Stimulated activated CD8-positive, alpha-beta memory T cell treated with anti-CD3 and anti-CD28 coated beads, Interleukin-15, amount 100 ng/mL, for 24 hours (primary cell): Measurements from ENCODE around the gene CACNG4.

Experiments used
- DNase-seq: peaks from one replicate; pipeline ENCODE4 v3.0.0-alpha.2; 2020; ENCODE audit warnings: low read depth

The CACNG4 gene

GRCh38 chr17:66963909-66964771, at the start of gene CACNG4:
TSS of gene CACNG4 (plus strand) at chr17:66964707. CDS start at chr17:66964912, 205 bp downstream.
- no peak for DNase-seq

GRCh38 chr17:66915204-66915611, 49.3 kb upstream of the CACNG4 start:
- no peak for DNase-seq

- no peak for DNase-seq
These were observed 48.7 kb upstream of the CACNG4 start for GRCh38 chr17:66915792-66916191.

GRCh38 chr17:66916946-66917345, 47.6 kb upstream of the CACNG4 start:
- no peak for DNase-seq

- DNase-seq: no peak
These were observed 45.6 kb upstream of the CACNG4 start for GRCh38 chr17:66918896-66919295.

GRCh38 chr17:66920435-66920834, 44.1 kb upstream of the CACNG4 start:
- DNase-seq: no peak

- DNase-seq: no peak
These were observed 43.6 kb upstream of the CACNG4 start for GRCh38 chr17:66920950-66921349.

GRCh38 chr17:66923886-66924285, 40.6 kb upstream of the CACNG4 start:
- DNase-seq: no peak

- no peak for DNase-seq
These were observed 38.6 kb upstream of the CACNG4 start for GRCh38 chr17:66925811-66926500.

- no peak for DNase-seq
These were observed 35.6 kb upstream of the CACNG4 start for GRCh38 chr17:66928949-66929348.

GRCh38 chr17:66929591-66929990, 34.9 kb upstream of the CACNG4 start:
- DNase-seq: no peak

GRCh38 chr17:66930933-66931332, 33.6 kb upstream of the CACNG4 start:
- DNase-seq: no peak

GRCh38 chr17:66932311-66932710, 32.2 kb upstream of the CACNG4 start:
- no peak for DNase-seq

GRCh38 chr17:66934040-66934439, 30.5 kb upstream of the CACNG4 start:
- DNase-seq: no peak

- DNase-seq: no peak
These were observed 28.8 kb upstream of the CACNG4 start for GRCh38 chr17:66935717-66936116.

GRCh38 chr17:66938656-66939055, 25.9 kb upstream of the CACNG4 start:
- DNase-seq: no peak

GRCh38 chr17:66939461-66940114, 24.9 kb upstream of the CACNG4 start:
- no peak for DNase-seq

- no peak for DNase-seq
These were observed 23.3 kb upstream of the CACNG4 start for GRCh38 chr17:66941249-66941648.

- no peak for DNase-seq
These were observed 22.6 kb upstream of the CACNG4 start for GRCh38 chr17:66941773-66942450.

- no peak for DNase-seq
These were observed 21.8 kb upstream of the CACNG4 start for GRCh38 chr17:66942451-66943264.

- DNase-seq: no peak
These were observed 21.0 kb upstream of the CACNG4 start for GRCh38 chr17:66943484-66943883.
